Measurements from ENCODE around the gene GCNT2.

GRCh38 chr6:10569392-10570127 is 48.4 kb downstream of the GCNT2 start:
- no peak for TF ChIP-seq ZNF274 (IDR thresholded peaks at IDR 0.05; ENCODE audit: low read depth, low read length)
- no peak for TF ChIP-seq YY1 (IDR thresholded peaks at IDR 0.05; ENCODE audit: insufficient read depth, insufficient read length)
- TF ChIP-seq SUZ12 (IDR thresholded peaks at IDR 0.05; ENCODE audit: extremely low read depth, insufficient read depth, insufficient read length): no peak
